H1 (cell line): Measurements from ENCODE around the gene CNTNAP1. TPM values are rescaled to one million over a fixed set of nuclear protein-coding genes. Genes with fewer than 3 reads are reported as not detected.

ENCODE experiments used
- CTCF ChIA-PET: fragments of 300-600 bp; sonication (Branson Sonifier 250); formaldehyde crosslinking; loops from one replicate; lab custom pipeline; 2021; ENCODE audit not compliant: partially characterized antibody; lab: Charles Lee
- POLR2A ChIA-PET: fragments of 300-600 bp; sonication (Branson Sonifier 250); formaldehyde crosslinking; loops from one replicate; lab custom pipeline; 2021; ENCODE audit warnings: inconsistent platforms; ENCODE audit not compliant: partially characterized antibody; lab: Charles Lee
- DNase-seq, 2 experiments: peaks; one replicate each; pipeline versions ENCODE4 v3.0.0 to v3.0.0-alpha.2; 2010 to 2022; ENCODE audit warnings: low spot score in 2 of 2, low read depth in 1 of 2, mixed read lengths in 1 of 2
- FAIRE-seq: peaks from 2 replicates; lab custom pipeline; 2011; peaks lifted over from hg19 to GRCh38; lab: Jason Lieb, UNC
- H2AFZ ChIP-seq: 2 replicates; pipeline ENCODE4 v1.8.1; 2012; ENCODE audit warnings: low read length, inconsistent platforms
- H2AK5ac ChIP-seq: 2 replicates; pipeline ENCODE4 v1.6.1; 2013; ENCODE audit warnings: low read depth, low read length
- H2BK120ac ChIP-seq: replicated peaks from 2 replicates; pipeline ENCODE3; 2013; ENCODE audit warnings: low read depth, low read length, inconsistent platforms
- H2BK12ac ChIP-seq: 2 replicates; pipeline ENCODE4 v1.6.1; 2013; ENCODE audit warnings: low read depth, low read length
- H2BK15ac ChIP-seq: 2 replicates; pipeline ENCODE4 v1.6.1; 2013; ENCODE audit warnings: low read length
- H2BK20ac ChIP-seq: 2 replicates; pipeline ENCODE4 v1.6.1; 2013; ENCODE audit warnings: low read length
- H2BK5ac ChIP-seq: 2 replicates; pipeline ENCODE4 v1.6.1; 2013; ENCODE audit warnings: low read depth, low read length
- H3K14ac ChIP-seq: 2 replicates; pipeline ENCODE4 v1.6.1; 2013; ENCODE audit warnings: inconsistent platforms; ENCODE audit not compliant: insufficient read length
- H3K18ac ChIP-seq: 2 replicates; pipeline ENCODE4 v1.6.1; 2013; ENCODE audit warnings: low read length; ENCODE audit errors: extremely low read depth
- H3K23ac ChIP-seq: 2 replicates; pipeline ENCODE4 v1.6.1; 2013; ENCODE audit warnings: inconsistent platforms; ENCODE audit not compliant: insufficient read length
- H3K23me2 ChIP-seq: 2 replicates; pipeline ENCODE4 v1.6.1; 2013; ENCODE audit warnings: low read depth, low read length
- H3K27ac ChIP-seq: 2 replicates; pipeline ENCODE4 v1.6.1; 2011; ENCODE audit warnings: low read depth, low read length, inconsistent platforms
- H3K27me3 ChIP-seq, 4 experiments: replicated peaks in 1 of 4; 1 replicate in 1 of 4; 2 replicates in 3 of 4; pipeline versions ENCODE4 v1.6.1 to v1.8.1; 2011 to 2013; ENCODE audit warnings: low read length in 3 of 4, mild to moderate bottlenecking in 3 of 4, inconsistent platforms in 2 of 4, mixed read lengths in 2 of 4, moderate library complexity in 1 of 4; ENCODE audit not compliant: control insufficient read depth in 3 of 4, insufficient read depth in 3 of 4; ENCODE audit errors: extremely low read depth in 1 of 4
- H3K36me3 ChIP-seq, 4 experiments: 2 replicates each; pipeline versions ENCODE4 v1.6.1 to v1.8.1; 2011 to 2013; ENCODE audit warnings: mild to moderate bottlenecking in 4 of 4, low read length in 3 of 4, moderate library complexity in 2 of 4, control low read depth in 1 of 4, inconsistent platforms in 1 of 4; ENCODE audit not compliant: insufficient read depth in 4 of 4, control insufficient read depth in 2 of 4
- H3K4ac ChIP-seq: replicated peaks from 2 replicates; pipeline ENCODE3; 2013; ENCODE audit warnings: low read length, low read depth, mixed read lengths, inconsistent platforms; ENCODE audit not compliant: insufficient read length
- H3K4me1 ChIP-seq, 4 experiments: replicated peaks in 1 of 4; 1 replicate in 1 of 4; 2 replicates in 3 of 4; pipeline versions ENCODE4 v1.6.1 to v1.8.1; 2011 to 2013; ENCODE audit warnings: low read length in 3 of 4, inconsistent platforms in 2 of 4, mixed read lengths in 1 of 4; ENCODE audit not compliant: insufficient read depth in 4 of 4, control insufficient read depth in 3 of 4
- H3K4me2 ChIP-seq, 2 experiments: 2 replicates each; pipeline versions ENCODE4 v1.6.1 to v1.8.1; 2011 to 2013; ENCODE audit warnings: low read depth in 2 of 2, low read length in 2 of 2, control low read depth in 1 of 2, inconsistent platforms in 1 of 2, mild to moderate bottlenecking in 1 of 2; ENCODE audit not compliant: insufficient read depth in 1 of 2
- H3K4me3 ChIP-seq, 4 experiments: fragments of 200-600, 300-600 bp in 1 of 4; sonication (generic), shearing (Covaris generic), sonication (Bioruptor Twin) in 1 of 4; 2 replicates each; pipeline versions ENCODE4 v1.5.1 to v1.8.1; 2011 to 2016; ENCODE audit warnings: low read length in 4 of 4, low read depth in 3 of 4, control low read depth in 2 of 4, inconsistent platforms in 2 of 4, mild to moderate bottlenecking in 2 of 4, mixed read lengths in 1 of 4, moderate library complexity in 1 of 4; ENCODE audit not compliant: insufficient read depth in 2 of 4; ENCODE audit errors: extremely low read depth in 1 of 4
- H3K56ac ChIP-seq: replicated peaks from 2 replicates; pipeline ENCODE3; 2013; ENCODE audit warnings: low read depth, mild to moderate bottlenecking, mixed read lengths, low read length, inconsistent platforms; ENCODE audit not compliant: insufficient read length
- H3K79me1 ChIP-seq: 2 replicates; pipeline ENCODE4 v1.6.1; 2013; ENCODE audit warnings: low read depth, low read length, control low read depth
- H3K79me2 ChIP-seq, 2 experiments: 2 replicates each; pipeline versions ENCODE4 v1.6.1 to v1.8.1; 2012 to 2013; ENCODE audit warnings: low read length in 2 of 2, mild to moderate bottlenecking in 2 of 2, inconsistent platforms in 1 of 2; ENCODE audit not compliant: insufficient read depth in 2 of 2, control insufficient read depth in 1 of 2
- H3K9ac ChIP-seq, 4 experiments: replicated peaks in 1 of 4; 1 replicate in 1 of 4; 2 replicates in 3 of 4; pipeline versions ENCODE4 v1.6.1 to v1.8.1; 2011 to 2013; ENCODE audit warnings: low read depth in 3 of 4, low read length in 3 of 4, control low read depth in 2 of 4, mild to moderate bottlenecking in 2 of 4, moderate library complexity in 2 of 4, inconsistent platforms in 1 of 4; ENCODE audit errors: extremely low read depth in 1 of 4
- H3K9me3 ChIP-seq, 2 experiments: 2 replicates each; pipeline versions ENCODE4 v1.6.1 to v1.8.1; 2012 to 2013; ENCODE audit warnings: mild to moderate bottlenecking in 2 of 2, moderate library complexity in 2 of 2, control low read depth in 1 of 2, inconsistent platforms in 1 of 2, low read depth in 1 of 2, low read length in 1 of 2, mixed read lengths in 1 of 2; ENCODE audit not compliant: insufficient read depth in 2 of 2
- H4K20me1 ChIP-seq, 2 experiments: replicated peaks in 1 of 2; 2 replicates each; pipeline versions ENCODE3 to v1.8.1; 2011 to 2013; ENCODE audit warnings: inconsistent platforms in 2 of 2, low read length in 2 of 2, mild to moderate bottlenecking in 1 of 2; ENCODE audit not compliant: insufficient read depth in 2 of 2, control insufficient read depth in 1 of 2
- H4K5ac ChIP-seq: 2 replicates; pipeline ENCODE4 v1.6.1; 2013; ENCODE audit warnings: low read length, low read depth, mixed read lengths, inconsistent platforms; ENCODE audit not compliant: insufficient read length
- H4K8ac ChIP-seq: 2 replicates; pipeline ENCODE4 v1.8.0; 2013; ENCODE audit warnings: mild to moderate bottlenecking, moderate library complexity, low read length, inconsistent platforms; ENCODE audit not compliant: insufficient read depth; ENCODE audit errors: extremely low read depth
- H4K91ac ChIP-seq: replicated peaks from 2 replicates; pipeline ENCODE3; 2013; ENCODE audit warnings: low read length, mixed read lengths, inconsistent platforms; ENCODE audit not compliant: insufficient read length
- CBX8 ChIP-seq: fragments of 300-800, 300-1000 bp; sonication (generic); IDR thresholded peaks from 2 replicates; pipeline ENCODE4 v1.7.1; 2016; ENCODE audit warnings: low read depth, low read length, borderline replicate concordance
- CHD2 ChIP-seq: IDR thresholded peaks from 2 replicates; pipeline ENCODE4 v1.6.1; 2012; ENCODE audit warnings: low read length, improper control_type of control experiment
- EZH2 ChIP-seq: fragments of 200-600 bp; sonication (generic); IDR thresholded peaks from 2 replicates; pipeline ENCODE4 v1.7.1; 2012; ENCODE audit warnings: low read depth, mild to moderate bottlenecking, moderate library complexity, low read length, inconsistent platforms; ENCODE audit not compliant: severe bottlenecking
- FOSL1 ChIP-seq: IDR thresholded peaks from 2 replicates; pipeline ENCODE4 v1.6.1; 2011; ENCODE audit warnings: mild to moderate bottlenecking, low read depth, low read length, moderate library complexity; ENCODE audit not compliant: insufficient read depth
- GABPA ChIP-seq: IDR thresholded peaks from 2 replicates; pipeline ENCODE4 v1.6.1; 2011; ENCODE audit warnings: mild to moderate bottlenecking, low read length, moderate library complexity, borderline replicate concordance; ENCODE audit not compliant: insufficient read depth
- GTF2F1 ChIP-seq: IDR thresholded peaks from 2 replicates; pipeline ENCODE4 v1.6.1; 2012; ENCODE audit warnings: low read depth, low read length, improper control_type of control experiment, borderline replicate concordance
- HDAC2 ChIP-seq, 2 experiments: fragments of 300-600 bp in 1 of 2; sonication (generic) in 1 of 2; IDR thresholded peaks; 2 replicates each; pipeline ENCODE4 v1.6.1; 2011 to 2012; ENCODE audit warnings: low read depth in 2 of 2, low read length in 2 of 2, mild to moderate bottlenecking in 2 of 2, moderate library complexity in 2 of 2, borderline replicate concordance in 1 of 2, inconsistent platforms in 1 of 2
- KDM1A ChIP-seq: fragments of 200-600, 300-600 bp; sonication (generic); IDR thresholded peaks from 2 replicates; pipeline ENCODE4 v1.7.1; 2016; ENCODE audit warnings: mild to moderate bottlenecking, low read length, borderline replicate concordance
- POLR2A ChIP-seq, 2 experiments: IDR thresholded peaks; 1 replicate in 1 of 2; 2 replicates in 1 of 2; pipeline ENCODE4 v1.6.1; 2011; ENCODE audit warnings: low read depth in 2 of 2, low read length in 2 of 2, mild to moderate bottlenecking in 2 of 2; ENCODE audit errors: control extremely low read depth in 1 of 2
- POU5F1 ChIP-seq: IDR thresholded peaks from 2 replicates; pipeline ENCODE4 v1.6.1; 2011; ENCODE audit warnings: low read depth, mild to moderate bottlenecking, low read length, moderate library complexity
- RBBP5 ChIP-seq: IDR thresholded peaks from 2 replicates; pipeline ENCODE4 v1.7.1; 2012; ENCODE audit warnings: low read depth, mild to moderate bottlenecking, inconsistent platforms, low read length, moderate library complexity, borderline replicate concordance
- RNF2 ChIP-seq: fragments of 200-900, 300-1000 bp; sonication (generic); IDR thresholded peaks from 2 replicates; pipeline ENCODE4 v1.7.1; 2016; ENCODE audit warnings: borderline replicate concordance, low read depth, mild to moderate bottlenecking, antibody characterized with exemption, low read length; ENCODE audit not compliant: poor library complexity, severe bottlenecking; ENCODE audit errors: missing control alignments
- WGBS, 2 experiments: shearing (Covaris generic) in 1 of 2; methylation state at CpG; one replicate each; pipeline versions ENCODE4 v1.1.6 to v1.1.7; 2013 to 2015; ENCODE audit warnings: low lambda C conversion rate in 2 of 2, mixed read lengths in 2 of 2, inconsistent platforms in 1 of 2, low coverage in 1 of 2, missing lambda C conversion rate in 1 of 2; ENCODE audit not compliant: insufficient replicate concordance in 2 of 2, insufficient coverage in 1 of 2, insufficient read length in 1 of 2; ENCODE audit errors: extremely low coverage in 1 of 2, missing lambda C conversion rate in 1 of 2; 5-methylcytosine and 5-hydroxymethylcytosine counted together
- polyA plus RNA-seq, 7 experiments: library from polyadenylated mRNA; depleted of rRNA in 3 of 7; stranded (reverse) in 5 of 7; unstranded in 2 of 7; fragments of >200 nt in 5 of 7; fragments of 200-250 nt in 2 of 7; gene quantifications; 1 replicate in 5 of 7; 2 replicates in 1 of 7; 4 replicates in 1 of 7; pipeline versions ENCODE4 v1.2.1 to v1.2.3, GENCODE V29; 2011 to 2013; ENCODE audit warnings: missing spikeins in 2 of 7, mixed read lengths in 2 of 7
- total RNA-seq: library from RNA; stranded (reverse); fragmentation: NEBNext Ultra II Directional; extraction: Animal tissue kit (Norgen Biotek cat#: 25700); gene quantifications from 2 replicates; pipeline ENCODE4 v1.2.1, GENCODE V29; 2021

Gene CNTNAP1
- total and polyA plus RNA-seq, 2 of the 8 experiments (the other 6 are each of a cell fraction or from before 2014, with no cell fraction given): 4.7 to 10.0 TPM

DNA sequence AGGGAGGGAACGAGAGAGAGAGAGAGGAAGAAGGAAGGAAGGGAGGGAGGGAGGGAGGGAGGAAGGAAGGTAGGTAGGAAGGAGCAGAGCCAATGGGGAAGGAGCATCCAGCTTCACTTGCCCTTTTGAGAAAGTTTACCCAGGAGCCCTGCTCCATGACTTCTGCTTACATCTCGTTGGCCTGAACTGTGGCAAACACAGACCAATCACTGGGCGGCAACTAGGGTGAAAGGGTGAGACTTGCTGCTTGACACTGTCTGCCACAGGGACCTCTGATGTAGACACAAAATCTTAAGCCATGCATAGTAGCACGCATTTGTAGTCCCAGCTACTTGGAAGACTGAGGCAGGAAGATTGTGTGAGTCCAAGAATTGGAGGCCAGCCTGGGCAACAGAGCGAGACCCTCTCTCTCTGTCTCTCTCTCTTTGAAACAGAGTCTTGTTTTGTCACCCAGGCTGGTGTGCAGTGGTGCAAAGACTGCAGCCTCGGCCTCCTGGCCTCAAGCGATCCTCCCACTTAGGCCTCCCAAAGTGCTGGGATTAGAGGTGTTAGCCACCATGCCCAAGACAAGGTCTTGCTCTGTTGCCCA, 42.7 kb upstream of the CNTNAP1 start:
- no peaks in the 10 kb centered on the region for H3K36me3 ChIP-seq
- no peak overlapping the region for H2BK20ac ChIP-seq
- ChIA-PET CTCF (interaction anchor here (1.2 to 1.6 kb wide), 3 partner anchors 16 to 41 kb away, joined by 3 to 5 read pairs (median 3); no protein-coding TSS in a partner anchor), POLR2A (interaction anchor here (0.6 to 1.0 kb wide), 3 partner anchors 9 to 730 kb away, joined by 3 to 7 read pairs (median 3); no protein-coding TSS in a partner anchor)
- H2AK5ac ChIP-seq: no peak overlapping the region
- H2BK15ac ChIP-seq: no peak overlapping the region
- H3K4me2 ChIP-seq: no peak overlapping the region
- H3K18ac ChIP-seq: no peak overlapping the region
- H4K8ac ChIP-seq: no peak overlapping the region
- TF ChIP-seq CBX8 (no peak), POU5F1 (no peak), RBBP5 (no peak), RNF2 (no peak), KDM1A (no peak), GABPA (no peak), EZH2 (no peak), FOSL1 (no peak), POLR2A (IDR thresholded peaks at IDR 0.05; ENCODE audit: control extremely low read depth in 1 of 2, low read depth in 2 of 2, low read length in 2 of 2) (no peak), HDAC2 (IDR thresholded peaks at IDR 0.05; ENCODE audit: borderline replicate concordance in 1 of 2, low read depth in 2 of 2, low read length in 2 of 2) (no peak), GTF2F1 (no peak), CHD2 (no peak)
- no peaks in the 10 kb centered on the region for H3K79me1 ChIP-seq
- 96% methylated on average over 5 of the region's 7 CpGs; no CpG with 5 or more reads in 1 of the 2 experiments for WGBS, 2 experiments
- H2BK5ac ChIP-seq: no peak overlapping the region
- no peaks in the 10 kb centered on the region for H3K79me2 ChIP-seq
- no peaks in the 10 kb centered on the region for H3K9me3 ChIP-seq
- no peak overlapping the region for H4K5ac ChIP-seq
- H3K4me1 ChIP-seq: peaks cover 0 to 2% (median 0%) of the 10 kb centered on the region in 4 experiments; a peak in 1 of 7 replicates
- H3K27me3 ChIP-seq: no peaks in the 10 kb centered on the region
- no peaks in the 10 kb centered on the region for H3K23me2 ChIP-seq
- H3K9ac ChIP-seq: no peak overlapping the region
- H4K20me1 ChIP-seq: no peaks in the 10 kb centered on the region
- H3K4ac ChIP-seq: no peak overlapping the region
- H4K91ac ChIP-seq: no peak overlapping the region
- DNase-seq: no peak
- H3K14ac ChIP-seq: no peak overlapping the region
- peak overlapping the region; percentile 76; the same call in 1 of the 2 replicates for H2AFZ ChIP-seq
- H2BK120ac ChIP-seq: no peak overlapping the region
- no peak for FAIRE-seq
- H3K56ac ChIP-seq: no peak overlapping the region
- no peak overlapping the region for H2BK12ac ChIP-seq
- no peak overlapping the region for H3K27ac ChIP-seq
- H3K23ac ChIP-seq: no peak overlapping the region
- H3K4me3 ChIP-seq: no peak overlapping the region
